Measurements from ENCODE around the gene AKAP6.

GRCh38 chr14:32820181-32820580, 491.1 kb downstream of the AKAP6 start:
- TF ChIP-seq POLR2A (IDR thresholded peaks at IDR 0.05) = no peak
- TF ChIP-seq, protein P1, sequence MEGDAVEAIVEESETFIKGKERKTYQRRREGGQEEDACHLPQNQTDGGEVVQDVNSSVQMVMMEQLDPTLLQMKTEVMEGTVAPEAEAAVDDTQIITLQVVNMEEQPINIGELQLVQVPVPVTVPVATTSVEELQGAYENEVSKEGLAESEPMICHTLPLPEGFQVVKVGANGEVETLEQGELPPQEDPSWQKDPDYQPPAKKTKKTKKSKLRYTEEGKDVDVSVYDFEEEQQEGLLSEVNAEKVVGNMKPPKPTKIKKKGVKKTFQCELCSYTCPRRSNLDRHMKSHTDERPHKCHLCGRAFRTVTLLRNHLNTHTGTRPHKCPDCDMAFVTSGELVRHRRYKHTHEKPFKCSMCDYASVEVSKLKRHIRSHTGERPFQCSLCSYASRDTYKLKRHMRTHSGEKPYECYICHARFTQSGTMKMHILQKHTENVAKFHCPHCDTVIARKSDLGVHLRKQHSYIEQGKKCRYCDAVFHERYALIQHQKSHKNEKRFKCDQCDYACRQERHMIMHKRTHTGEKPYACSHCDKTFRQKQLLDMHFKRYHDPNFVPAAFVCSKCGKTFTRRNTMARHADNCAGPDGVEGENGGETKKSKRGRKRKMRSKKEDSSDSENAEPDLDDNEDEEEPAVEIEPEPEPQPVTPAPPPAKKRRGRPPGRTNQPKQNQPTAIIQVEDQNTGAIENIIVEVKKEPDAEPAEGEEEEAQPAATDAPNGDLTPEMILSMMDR (IDR thresholded peaks at IDR 0.05) = no peak
